Uterus (tissue), 2 donors: ENCODE results near the gene COL25A1.

Experiments
- POLR2A ChIP-seq, 2 donors: fragments of 450-650 bp; IDR thresholded peaks; one replicate each; pipeline ENCODE4 v1.6.1; 2016; ENCODE audit warnings: antibody characterized with exemption in 2 of 2, mild to moderate bottlenecking in 1 of 2, moderate library complexity in 1 of 2
- TF ChIP-seq, protein P1 (sequence below), 4 experiments: fragments of 200-600 bp in 2 of 4; fragments of 450-650 bp in 2 of 4; sonication (generic) in 2 of 4; IDR thresholded peaks; one replicate each; pipeline ENCODE4 v1.5.1; 2016 to 2019; ENCODE audit warnings: antibody characterized with exemption in 4 of 4, mild to moderate bottlenecking in 2 of 4, moderate library complexity in 1 of 4

GRCh38 chr4:109065006-109065405 lies 237.5 kb downstream of the COL25A1 start:
- TF ChIP-seq, protein P1, sequence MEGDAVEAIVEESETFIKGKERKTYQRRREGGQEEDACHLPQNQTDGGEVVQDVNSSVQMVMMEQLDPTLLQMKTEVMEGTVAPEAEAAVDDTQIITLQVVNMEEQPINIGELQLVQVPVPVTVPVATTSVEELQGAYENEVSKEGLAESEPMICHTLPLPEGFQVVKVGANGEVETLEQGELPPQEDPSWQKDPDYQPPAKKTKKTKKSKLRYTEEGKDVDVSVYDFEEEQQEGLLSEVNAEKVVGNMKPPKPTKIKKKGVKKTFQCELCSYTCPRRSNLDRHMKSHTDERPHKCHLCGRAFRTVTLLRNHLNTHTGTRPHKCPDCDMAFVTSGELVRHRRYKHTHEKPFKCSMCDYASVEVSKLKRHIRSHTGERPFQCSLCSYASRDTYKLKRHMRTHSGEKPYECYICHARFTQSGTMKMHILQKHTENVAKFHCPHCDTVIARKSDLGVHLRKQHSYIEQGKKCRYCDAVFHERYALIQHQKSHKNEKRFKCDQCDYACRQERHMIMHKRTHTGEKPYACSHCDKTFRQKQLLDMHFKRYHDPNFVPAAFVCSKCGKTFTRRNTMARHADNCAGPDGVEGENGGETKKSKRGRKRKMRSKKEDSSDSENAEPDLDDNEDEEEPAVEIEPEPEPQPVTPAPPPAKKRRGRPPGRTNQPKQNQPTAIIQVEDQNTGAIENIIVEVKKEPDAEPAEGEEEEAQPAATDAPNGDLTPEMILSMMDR (IDR thresholded peaks at IDR 0.05): no peak
- no peak for TF ChIP-seq POLR2A (IDR thresholded peaks at IDR 0.05)
